Dermis microvascular lymphatic vessel endothelial cell (primary cell): ENCODE results near the gene POLR1E. TPM values are rescaled to one million over a fixed set of nuclear protein-coding genes. Genes with fewer than 3 reads are reported as not detected.
"Not testable (repeated sequence)": the region's sequence is repeated elsewhere in the genome, so short reads cannot be mapped to it uniquely, and the experiment has no call there.

Experiments
- DNase-seq, 2 donors: peaks; one replicate each; pipeline versions ENCODE4 v3.0.0 to v3.0.0-alpha.2; 2010; ENCODE audit warnings: low read depth in 2 of 2
- total RNA-seq: library from RNA; depleted of rRNA; stranded (reverse); fragments of >200 nt; gene quantifications from 2 replicates; pipeline ENCODE4 v1.2.1, GENCODE V29; 2014

The POLR1E gene
- total RNA-seq, 1 donor from 2014 or later = 12.2 TPM

DNA sequence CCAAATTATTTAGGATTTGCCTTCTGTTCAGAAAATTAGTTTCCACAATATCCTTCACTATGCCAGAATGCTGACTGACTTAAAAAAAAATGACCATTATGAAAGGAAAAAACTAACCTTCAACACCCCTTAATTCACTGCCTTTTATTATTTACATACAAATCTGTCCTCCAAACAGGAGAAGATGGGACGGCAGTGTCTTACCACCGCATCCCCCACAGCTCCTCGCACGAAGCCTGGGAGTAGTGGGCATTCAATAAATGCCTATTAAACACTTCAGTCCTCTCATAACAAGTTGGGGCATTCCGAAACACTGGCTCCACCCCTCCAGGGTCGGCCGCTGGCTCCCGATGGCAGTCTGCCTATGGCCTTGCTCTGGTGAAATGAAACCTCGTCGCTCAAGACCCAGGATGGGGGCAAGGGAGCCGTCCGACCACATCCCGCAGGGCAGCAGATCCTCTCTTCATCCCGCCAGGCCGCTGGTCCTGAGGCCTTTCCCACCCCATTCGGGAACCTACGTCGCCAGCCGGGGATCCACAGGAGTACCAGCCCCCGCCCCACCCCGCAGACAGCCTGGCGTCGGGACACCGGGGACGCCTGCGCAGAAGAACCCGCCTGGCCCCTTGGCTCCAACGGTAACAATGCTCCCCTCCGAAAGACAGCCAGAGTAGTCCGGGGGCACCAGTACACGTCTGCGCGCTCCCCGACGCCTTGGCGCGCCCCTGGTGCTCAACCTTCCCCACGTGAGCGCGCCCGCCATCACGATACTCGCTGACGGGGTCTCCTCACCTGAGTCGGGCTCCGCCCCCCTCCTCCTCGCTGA is 21.1 kb upstream of the POLR1E start:
- peak; percentile 50 to 82 for DNase-seq

DNA sequence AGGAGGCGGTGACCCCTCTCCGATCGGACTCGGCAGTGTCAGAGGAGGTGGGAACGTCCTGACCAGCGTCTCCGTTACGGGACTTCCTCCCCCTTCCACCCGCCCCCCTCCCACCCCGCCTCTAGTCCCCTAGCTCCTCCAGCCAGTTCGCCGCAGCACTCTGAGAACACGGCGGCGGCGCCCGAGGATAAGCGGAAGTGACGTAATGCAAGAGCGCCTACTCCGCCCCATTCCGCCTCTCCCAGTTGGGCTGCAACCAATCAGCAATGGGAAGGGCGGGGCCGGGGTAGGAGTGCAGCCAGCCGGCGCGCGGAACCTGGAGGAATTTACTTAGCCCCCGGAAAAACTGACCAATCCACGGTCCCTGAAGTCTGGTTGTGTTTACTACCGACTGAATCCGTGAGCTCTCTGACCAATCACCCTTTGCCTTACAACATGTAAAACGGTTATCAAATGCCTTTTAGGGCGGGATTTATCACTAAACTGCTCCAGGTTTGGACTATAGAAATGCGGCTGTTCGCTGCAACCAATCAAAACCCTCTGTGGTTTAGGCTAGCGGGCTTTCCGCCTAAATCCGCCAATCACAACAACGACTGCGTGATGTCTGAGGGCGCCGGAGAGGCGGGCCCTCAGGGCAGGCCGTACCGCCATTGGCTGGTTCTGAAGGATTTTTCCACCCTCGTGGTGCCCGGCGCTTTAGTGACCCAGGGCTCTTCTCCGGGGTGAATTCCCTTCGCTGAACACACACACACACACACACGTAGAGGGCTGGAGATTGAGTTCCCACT is 20.3 kb upstream of the POLR1E start, which contains the start of gene ZBTB5:
ZBTB5 (minus strand) TSS at position 202 of the 788 bp plus-strand sequence. CDS start 22,899 bp downstream, outside the sequence.
- peak; percentile 99 to 100 for DNase-seq

DNA sequence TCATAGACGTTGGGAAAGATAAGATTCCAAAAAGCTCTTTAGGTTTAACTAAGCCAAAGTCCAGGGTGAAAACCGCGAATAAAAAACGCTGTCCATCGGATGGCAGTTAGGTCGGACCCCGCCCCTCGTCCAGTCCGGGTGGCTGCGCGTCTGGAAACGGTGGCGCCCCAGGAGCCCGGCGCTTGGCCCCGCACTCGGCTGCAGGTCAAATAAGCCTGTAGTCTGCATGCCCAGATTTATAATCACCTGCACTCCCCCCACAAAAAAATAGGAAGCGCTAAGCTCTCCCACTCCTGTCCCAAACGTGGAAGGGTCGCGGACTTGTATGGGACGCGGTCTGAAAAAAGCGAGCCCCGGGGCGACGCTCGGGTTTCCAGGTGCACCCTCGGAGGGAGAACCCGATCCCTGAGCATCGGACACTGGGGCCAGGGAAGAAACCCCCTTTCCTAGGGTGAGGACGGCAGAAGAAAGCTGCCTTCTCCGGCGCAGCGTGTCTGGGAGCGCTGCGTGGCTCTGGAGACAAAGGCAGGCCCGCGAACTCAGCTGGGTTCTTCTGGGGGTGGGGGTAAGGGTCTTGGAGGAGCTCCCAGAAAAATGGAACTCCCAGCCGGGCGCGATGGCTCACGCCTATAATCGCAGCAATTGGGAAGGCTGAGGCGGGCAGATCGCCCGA is 19.6 kb upstream of the POLR1E start:
- DNase-seq = peak in 1 of 2 donors; percentile 84

DNA sequence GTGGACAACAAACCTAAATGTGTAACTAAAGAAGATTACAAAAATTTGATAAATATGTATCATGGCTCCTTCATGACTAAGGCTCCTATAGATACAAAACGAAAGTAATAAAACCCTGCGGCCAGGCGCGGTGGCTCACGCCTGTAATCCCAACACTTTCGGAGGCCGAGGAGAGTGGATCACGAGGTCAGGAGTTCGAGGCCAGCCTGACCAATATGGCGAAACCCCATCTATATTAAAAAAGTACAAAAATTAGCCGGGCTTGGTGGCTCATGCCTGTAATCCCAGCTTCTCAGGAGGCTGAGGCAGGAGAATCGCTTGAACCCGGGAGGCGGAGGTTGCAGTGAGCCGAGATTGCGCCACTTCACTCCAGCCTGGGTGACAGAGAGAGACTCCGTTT is 18.2 kb upstream of the POLR1E start:
- not testable (repeated sequence) for DNase-seq

DNA sequence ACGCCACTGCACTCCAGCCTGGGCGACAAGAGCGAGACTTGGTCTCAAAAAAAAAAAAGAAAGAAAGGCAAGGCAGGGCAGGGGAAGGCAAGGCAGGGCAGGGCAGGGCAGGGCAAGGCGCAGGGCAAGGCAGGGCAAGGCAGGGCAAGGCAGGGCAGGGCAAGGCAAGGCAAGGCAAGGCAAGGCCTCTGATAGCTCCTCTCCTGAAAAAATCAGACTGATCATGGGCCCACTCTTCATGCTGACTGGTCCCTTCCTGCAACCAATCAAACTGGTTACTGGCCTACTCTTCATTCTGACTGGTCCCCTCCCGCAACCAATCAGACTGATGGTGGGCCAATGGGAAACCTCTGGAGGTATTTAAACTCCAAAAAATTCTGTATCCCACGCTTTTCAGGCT is 17.1 kb upstream of the POLR1E start:
- DNase-seq = no peak

DNA sequence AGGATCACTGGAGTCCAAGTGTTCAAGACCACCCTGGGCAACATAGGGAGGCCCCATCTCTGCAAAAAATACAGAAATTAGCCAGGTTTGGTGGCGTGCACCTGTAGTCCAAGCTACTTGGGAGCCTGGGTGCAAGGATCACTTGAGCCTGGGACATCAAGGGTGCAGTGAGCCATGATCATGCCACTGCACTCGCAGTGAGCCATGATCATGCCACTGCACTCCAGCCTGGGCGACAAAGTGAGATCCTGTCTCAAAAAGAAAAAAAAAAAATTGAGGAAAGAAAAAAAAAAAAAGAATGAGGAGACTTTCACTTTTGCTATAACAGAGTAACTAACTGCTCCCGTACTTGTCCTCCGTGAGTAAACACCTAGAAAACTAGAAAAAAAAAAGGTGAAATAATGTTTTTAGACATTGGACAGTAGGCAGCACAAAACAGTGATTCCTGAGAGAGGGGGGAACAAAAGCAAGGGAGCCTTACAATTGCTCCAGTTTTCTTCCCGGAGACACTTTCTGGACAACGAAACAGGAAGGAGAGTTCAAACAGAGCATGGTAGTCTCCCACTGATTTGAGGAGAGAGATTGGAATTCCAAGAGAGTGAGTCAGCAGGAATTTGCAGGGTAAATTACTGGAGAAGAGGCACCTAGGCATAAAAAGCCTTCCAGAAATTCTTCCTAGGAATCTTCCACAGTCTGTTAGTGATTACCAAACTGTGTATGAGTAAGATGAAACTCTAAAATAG is 13.6 kb upstream of the POLR1E start:
- peak in 1 of 2 donors; percentile 79 for DNase-seq

DNA sequence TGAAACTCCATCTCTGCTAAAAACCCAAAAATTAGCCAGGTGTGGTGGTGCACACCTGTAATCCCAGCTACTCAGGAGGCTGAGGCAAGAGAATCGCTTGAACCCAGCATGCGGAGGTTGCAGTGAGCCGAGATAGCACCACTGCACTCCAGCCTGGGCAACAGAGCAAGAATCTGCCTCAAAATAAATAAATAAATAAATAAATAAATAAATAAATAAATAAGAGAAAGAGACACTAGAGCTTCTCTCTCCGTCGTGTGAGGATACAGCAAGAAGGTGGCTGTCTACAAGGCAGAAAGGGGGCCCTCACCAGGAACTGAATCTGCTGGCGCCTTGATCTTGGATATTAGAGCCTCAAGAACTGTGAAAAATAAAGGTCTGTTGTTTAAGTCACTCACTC is 11.8 kb upstream of the POLR1E start:
- not testable (repeated sequence) for DNase-seq

DNA sequence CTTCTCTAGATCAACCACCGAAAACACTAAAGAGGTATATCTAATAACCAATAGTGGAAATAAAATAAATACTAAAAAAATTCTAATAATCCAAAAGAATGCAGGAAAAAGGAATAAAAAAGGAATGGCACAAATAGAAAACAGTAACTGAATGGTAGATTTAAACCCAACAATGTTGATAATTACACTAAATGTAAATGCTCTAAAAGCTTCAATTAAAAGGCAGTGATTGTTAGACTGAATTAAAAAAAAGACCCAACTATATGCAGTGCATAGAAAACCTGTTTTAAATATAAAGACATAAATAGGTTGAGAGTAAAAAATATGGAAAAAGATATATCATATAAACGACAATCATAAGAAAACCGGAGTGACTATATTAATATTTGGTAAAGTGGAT is 11.3 kb upstream of the POLR1E start:
- no peak for DNase-seq

DNA sequence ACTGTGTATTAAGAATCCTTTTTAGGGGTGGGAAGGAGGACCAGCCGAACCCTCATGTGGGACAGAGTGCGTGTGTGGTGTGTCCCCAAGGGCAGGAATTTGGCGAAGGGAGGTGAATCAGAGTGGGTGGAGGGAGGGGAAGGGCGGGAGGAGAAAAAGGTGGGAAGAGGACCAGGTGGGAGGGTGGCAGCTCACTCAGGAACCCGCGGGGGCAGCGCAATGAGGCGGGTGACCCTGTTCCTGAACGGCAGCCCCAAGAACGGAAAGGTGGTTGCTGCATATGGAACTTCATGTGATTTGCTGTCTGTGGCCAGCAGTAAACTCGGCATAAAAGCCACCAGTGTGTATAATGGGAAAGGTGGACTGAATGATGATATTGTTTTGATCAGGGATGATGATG is 8.8 kb upstream of the POLR1E start:
- DNase-seq = no peak

DNA sequence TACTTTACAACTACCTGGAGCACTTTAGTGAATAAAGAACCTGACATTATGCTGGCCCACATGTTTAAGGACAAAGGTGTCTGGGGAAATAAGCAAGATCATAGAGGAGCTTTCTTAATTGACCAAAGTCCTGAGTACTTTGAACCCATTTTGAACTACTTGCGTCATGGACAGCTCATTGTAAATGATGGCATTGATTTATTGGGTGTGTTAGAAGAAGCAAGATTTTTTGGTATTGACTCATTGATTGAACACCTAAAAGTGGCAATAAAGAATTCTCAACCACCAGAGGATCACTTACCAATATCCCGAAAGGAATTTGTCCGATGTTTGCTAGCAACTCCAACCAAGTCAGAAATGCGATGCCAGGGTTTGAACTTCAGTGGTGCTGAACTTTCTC is 8.3 kb upstream of the POLR1E start:
- not testable (repeated sequence) for DNase-seq

DNA sequence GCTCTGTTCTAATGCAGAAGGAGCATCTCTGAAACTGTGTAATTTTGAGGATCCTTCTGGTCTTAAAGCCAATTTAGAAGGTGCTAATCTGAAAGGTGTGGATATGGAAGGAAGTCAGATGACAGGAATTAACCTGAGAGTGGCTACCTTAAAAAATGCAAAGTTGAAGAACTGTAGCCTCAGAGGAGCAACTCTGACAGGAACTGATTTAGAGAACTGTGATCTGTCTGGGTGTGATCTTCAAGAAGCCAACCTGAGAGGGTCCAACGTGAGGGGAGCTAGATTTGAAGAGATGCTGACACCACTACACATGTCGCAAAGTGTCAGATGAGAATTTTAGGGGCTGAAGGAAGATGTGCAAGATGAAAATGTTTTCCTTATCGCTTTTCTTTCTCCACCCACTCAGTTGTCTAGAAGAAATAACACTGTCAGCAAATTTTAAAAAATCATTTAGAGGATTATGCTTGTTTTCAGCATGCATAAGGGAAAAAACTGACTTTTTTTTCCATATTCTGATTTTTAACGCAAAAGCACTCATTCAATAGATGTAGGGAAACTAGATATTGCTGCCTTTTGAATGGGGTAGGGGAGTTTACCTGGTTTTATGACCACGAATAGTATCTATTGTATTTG is 7.6 kb upstream of the POLR1E start:
- not testable (repeated sequence) for DNase-seq

DNA sequence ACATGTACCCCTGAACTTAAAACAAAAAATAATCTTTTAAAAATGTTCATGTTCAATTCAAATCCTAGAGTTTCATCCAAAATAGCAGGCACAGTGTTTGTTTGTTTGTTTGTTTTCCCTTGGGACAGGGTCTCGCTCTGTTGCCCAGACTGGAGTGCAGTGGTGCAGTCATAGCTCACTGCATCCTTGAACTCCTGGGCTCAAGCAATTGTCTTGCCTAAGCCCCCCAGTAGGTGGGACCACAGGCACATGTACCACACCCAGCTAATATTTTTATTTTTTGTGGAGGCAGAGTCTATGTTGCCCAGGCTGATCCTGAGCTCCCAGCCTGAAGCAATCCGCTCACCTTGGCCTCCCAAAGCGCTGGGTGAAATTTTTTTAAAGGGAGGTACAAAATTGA is 5.0 kb upstream of the POLR1E start:
- no peak for DNase-seq

DNA sequence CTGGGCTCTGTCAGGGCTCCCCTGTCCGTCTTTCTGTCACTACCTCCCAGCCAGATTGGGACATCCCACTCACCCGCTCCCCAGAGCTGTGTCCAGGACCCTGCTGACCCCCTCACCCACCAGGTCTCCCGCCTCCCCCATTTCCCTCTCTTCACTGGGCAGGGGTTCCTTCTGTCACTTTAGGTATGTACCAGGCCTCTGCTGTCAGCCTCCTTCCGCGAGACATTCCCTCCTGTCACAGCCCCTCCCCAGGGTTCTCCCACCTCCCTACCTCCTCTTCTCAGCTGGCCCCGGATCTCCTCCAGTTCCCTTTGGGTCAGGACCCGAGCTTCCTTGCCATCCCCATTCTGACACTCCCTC is 488 bp downstream of the POLR1E start:
- no peak for DNase-seq

DNA sequence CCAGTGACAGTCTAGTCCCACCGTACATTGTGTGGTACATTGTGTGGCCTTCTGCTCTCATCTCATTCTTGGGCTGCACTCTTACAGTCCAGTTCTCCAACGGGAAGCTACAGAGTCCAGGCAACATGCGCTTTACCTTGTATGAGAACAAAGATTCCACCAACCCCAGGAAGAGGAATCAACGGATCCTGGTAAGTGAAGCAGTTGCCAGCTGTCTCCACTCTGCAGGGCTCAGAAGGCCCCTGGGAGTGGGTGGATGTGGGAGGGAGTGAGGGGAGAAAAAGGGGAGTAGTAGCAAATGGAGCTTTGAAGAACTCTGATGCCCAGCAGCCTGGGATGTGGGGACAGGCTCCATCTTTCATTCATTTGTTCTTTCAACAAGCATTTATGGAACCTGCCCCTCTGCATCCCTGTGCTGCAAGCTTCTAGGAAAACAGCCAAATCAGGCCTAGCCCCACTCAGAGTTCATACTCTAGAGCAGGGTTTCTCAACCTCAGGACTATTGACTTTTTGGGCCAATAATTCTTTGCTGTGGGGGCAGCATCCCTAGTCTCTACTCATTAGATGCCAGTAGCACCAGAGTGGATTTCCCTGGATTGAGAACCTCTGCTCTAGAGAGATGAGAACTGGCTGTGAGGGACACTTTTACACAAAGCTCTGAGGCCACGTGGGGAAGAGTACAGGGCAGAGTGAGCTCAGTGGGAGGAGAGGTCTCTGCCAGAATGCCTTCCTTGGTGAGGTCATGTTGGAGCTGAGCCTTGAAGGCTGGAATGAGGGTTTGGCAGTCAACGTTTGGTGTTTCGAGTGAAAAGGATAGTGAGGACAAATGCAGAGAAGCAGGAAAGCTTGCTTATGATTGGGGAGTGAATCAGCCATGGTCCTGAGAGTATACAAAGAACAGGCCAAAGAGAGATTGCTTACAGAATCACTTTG is 1.1 kb downstream of the POLR1E start:
- no peak for DNase-seq

DNA sequence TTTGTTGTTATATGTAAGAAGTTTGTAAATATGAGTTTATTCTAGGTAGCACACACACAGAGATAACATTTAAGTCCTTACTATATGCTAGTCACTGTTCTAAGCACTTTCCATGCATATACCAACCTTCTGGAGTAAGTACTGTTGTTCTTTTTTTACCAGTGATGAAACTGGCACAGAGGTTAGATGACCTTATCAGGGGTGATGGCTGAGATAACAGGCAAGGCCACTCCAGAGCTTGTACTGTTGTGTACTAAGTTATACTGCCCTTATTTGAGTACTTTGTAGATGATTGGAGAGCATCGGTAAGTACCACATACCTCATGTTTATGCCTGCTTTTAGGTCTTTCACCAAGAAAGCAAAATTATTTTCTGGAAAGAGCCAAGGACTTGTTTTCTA is 6.2 kb downstream of the POLR1E start:
- no peak for DNase-seq

DNA sequence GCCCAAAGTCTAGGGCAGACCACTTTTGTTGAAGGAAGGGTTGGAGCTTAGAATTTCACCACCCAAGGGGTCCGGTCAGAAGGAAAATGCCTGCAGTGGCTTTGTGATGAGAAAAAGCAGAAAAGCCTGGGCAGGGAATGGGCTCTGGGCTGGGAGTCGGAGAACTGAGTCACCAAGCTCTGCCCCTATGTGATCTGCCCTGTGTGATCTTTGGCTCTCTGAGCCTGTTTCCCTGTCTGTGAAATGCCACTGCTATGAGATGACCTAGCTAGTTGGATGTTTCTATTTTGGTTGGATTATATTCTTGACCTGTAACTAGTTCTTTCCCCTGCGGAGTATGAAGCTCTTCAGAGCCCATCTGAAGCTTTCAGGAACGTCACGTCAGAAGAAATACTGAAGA is 9.8 kb downstream of the POLR1E start:
- DNase-seq = no peak

DNA sequence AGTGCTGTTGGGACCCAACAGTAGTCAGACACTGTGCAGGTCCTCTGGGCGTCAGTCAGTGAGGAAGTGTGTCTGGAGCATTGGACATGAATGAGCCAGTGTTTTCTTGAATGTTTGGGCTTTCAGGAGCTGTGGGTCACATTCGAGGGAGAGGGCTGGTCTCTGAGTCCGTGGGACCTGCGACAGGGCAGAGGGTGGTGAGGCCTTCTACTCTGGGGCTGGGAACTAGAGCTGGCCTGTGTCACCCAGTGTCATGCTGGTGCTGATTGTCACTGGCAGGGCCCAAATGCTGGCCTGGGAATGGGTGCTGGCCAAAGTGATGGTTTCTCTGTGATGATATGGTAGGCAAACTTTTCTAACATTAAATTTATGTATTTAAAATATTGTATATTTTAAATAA is 10.3 kb downstream of the POLR1E start:
- no peak for DNase-seq

DNA sequence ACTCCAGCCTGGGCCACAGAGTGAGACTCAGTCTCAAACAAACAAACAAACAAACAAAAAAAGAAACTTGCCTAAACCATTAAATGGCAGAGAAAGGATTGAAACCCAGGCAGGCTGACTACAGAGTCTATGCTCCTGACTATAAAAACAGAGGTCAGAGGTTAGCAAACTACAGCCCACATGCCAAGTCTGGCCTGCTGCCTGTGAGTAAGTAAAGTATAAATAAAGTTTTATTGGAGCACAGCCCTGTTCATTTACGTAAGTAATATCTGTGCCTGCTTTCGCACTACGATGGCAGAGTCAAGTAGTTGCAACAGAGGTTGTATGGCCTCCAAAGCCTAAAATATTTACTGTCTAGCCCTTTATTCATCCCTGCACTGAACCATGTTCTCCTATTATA is 11.6 kb downstream of the POLR1E start:
- DNase-seq = no peak

DNA sequence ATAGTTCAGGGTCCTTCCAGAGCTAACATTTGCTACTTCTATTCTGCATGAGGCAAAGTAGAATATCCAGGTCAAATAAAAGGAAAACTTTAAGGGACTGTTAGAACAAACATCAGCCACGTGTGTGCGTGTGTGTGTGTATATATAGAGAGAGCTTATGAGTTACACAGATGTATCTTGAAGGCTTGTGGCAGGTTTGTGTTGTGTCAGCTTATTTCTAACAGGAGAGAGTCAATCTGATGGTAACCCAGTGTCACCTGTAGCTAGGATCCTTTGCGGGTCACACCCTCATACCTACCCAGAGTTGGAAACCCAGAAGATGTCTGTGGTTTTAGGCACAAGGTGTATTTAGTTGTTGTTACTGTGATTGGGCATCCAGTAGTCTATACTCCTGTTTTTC is 12.7 kb downstream of the POLR1E start:
- DNase-seq = no peak

DNA sequence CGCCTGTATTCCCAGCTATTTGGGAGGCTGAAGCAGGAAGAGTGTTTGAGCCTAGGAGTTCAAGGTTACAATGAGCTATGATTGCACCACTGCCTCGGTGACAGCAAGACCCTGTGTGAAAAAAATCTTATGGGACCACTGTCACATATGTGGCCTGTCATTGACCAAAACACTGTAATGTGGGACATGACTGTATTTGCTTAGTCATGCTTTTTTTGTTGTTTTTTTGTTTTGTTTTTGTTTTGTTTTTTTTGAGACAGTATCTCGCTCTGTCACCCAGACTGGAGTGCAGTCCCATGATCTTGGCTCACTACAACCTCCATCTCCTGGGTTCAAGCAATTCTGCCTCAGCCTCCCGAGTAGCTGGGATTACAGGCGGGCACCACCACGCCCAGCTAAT is 13.5 kb downstream of the POLR1E start:
- no peak for DNase-seq
